OCI-M2 (cell line): ENCODE data around the gene ATF2.
"Not testable (repeated sequence)": the region's sequence is repeated elsewhere in the genome, so short reads cannot be mapped to it uniquely, and the experiment has no call there.

ENCODE experiments used
- DNase-seq: peaks from one replicate; lab custom pipeline; 2025; ENCODE audit not compliant: unreplicated experiment; lab: John Stamatoyannopoulos, UW

The ATF2 gene

DNA sequence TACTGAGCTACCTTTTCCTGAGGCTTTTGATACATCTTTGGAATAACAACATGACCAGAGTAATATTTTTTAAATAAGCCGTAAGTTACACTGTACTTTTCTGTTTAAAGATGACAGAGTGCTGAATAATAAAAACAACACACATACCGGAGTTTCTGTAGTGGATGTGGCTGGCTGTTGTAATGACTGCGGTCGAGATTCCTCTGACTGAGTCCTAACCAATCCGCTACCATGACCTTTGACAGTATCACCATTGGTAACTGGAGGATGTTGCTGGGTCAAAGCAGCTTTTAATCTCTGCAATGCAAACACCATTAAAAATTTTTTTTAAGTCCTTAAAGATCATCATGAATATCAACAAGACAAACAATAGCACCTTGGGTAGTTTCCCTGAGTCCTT is 70.7 kb downstream of the ATF2 start:
- DNase-seq = no peak

DNA sequence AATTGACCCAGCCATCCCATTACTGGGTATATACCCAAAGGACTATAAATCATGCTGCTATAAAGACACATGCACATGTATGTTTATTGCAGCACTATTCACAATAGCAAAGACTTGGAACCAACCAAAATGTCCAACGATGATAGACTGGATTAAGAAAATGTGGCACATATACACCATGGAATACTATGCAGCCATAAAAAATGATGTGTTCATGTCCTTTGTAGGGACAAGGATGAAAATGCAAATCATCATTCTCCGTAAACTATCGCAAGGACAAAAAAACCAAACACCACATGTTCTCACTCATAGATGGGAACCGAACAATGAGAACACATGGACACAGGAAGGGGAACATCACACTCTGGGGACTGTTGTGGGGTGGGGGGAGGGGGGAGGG is 83.9 kb downstream of the ATF2 start:
- not testable (repeated sequence) for DNase-seq

DNA sequence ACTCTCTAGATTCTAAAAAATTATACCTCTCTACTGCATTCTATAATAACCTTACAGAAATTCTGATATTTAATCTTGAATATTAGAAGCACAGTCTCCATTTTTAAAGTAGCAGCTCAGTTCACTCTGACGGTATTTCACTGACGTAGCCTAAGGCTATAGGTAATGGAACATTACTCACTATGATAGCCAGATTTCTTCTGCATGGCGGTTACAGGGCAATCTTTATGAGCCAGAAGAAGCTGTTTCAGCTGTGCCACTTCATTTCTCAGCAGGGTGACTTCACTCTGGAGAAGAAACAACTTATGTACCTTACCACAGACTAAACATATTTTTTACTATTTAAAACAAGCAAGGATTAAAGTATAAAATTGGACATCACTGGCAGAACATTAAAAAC is 87.5 kb downstream of the ATF2 start:
- DNase-seq = no peak

DNA sequence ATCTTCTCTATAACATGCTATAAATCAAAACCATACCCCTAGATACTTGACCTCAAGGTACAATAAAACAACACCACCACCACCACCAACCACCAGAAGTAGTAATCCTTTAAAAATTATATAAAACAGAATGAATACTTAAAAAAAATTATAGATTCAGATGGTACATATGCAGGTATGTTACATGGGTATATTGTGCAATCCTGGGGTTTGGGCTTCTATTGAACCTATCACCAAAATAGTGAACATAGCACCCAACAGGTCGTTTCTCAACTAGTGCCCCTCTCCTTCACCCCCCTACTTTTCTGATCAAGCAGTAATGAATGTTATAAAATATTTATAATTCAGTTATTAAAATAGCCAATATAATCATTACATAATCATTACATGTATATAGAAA is 91.7 kb downstream of the ATF2 start:
- DNase-seq = no peak

DNA sequence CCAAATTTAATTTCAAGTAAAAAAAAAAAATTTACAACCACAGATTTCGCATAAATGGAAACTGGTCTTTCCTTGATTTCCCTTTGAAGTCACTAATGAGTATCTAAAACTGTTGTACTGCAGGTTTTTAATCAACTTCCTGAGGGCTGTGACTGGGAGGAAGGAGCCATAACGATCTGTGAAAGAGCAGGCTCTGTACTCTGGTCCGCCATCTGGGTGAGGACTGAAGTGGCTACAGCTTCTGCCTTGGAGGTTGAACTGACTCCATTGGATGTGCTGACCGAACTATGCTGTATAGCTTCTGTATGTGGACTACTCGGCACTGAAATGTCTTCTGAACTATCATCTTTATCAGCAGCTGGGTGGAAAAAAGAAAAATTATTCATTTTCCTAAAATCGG is 93.5 kb downstream of the ATF2 start:
- no peak for DNase-seq

DNA sequence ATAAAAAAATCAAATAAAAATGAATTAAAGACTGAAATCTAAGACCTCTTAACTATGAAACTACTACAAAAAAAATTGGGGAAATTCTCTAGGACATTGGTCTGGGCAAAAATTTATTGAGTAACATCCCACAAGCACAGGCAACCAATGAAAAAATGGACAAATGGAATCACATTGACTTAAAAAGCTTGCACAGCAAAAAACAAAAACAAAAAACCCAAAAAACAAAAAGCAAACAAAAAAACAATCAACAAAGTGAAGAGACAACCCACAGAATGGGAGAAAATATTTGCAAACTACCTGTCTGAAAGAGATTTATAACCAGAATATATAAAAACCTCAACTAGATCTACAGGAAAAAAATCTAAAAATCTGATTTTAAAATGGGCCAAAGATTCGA is 99.5 kb downstream of the ATF2 start:
- no peak for DNase-seq

DNA sequence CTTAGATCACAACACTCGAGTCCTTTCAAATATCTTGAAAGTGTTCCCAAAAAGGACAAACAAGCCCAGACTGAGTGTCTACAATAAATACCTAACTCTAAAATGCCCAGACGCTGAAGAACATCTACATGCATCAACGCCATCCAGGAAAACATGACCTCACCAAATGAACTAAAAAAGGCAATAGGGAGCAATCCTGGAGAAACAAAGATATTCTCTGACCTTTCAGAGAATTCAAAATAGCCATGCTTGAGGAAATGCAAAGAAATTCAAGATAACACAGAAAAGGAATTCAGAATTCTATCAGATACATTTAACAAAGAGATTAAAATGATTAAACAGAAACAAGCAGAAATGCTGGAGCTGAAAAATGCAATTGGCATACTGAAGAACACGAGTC is 101.6 kb downstream of the ATF2 start:
- DNase-seq = no peak

DNA sequence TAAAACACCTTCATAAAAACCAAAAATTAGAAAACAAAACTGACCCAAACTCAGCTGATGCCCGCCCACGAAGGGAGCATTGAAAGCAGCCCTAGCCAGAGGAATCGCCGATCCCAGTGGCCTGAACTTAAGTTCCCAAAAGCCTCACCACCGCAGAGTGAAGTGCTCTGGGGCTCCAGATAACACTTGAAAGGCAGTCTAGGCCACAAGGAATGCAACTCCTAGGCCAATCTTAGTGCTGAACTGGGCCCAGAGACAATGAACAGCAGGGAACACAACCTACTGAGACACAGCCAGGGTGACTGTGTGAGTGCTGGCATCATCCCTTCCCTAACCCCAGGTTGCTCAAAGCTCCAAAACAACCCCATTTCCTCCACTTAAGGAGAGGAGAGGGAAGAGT is 103.2 kb downstream of the ATF2 start:
- no peak for DNase-seq

DNA sequence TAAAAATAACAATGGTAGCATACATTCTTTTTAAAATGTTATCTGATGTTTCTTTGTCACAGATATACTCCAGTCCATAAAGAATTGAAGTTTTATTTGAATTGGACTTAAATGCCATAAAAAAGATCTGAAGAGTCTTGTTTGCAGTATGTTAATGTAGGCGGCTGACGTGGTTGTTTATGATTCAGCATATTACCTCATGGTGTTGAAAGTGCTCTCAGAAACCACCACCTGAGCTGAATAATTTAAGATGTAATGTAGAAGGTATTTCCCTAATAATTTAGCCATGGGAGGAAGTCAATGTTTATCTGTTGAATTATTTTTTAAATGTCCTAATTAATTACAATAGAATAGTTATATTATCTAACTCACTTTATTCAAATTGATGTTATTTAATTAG is 104.3 kb downstream of the ATF2 start:
- DNase-seq = no peak

DNA sequence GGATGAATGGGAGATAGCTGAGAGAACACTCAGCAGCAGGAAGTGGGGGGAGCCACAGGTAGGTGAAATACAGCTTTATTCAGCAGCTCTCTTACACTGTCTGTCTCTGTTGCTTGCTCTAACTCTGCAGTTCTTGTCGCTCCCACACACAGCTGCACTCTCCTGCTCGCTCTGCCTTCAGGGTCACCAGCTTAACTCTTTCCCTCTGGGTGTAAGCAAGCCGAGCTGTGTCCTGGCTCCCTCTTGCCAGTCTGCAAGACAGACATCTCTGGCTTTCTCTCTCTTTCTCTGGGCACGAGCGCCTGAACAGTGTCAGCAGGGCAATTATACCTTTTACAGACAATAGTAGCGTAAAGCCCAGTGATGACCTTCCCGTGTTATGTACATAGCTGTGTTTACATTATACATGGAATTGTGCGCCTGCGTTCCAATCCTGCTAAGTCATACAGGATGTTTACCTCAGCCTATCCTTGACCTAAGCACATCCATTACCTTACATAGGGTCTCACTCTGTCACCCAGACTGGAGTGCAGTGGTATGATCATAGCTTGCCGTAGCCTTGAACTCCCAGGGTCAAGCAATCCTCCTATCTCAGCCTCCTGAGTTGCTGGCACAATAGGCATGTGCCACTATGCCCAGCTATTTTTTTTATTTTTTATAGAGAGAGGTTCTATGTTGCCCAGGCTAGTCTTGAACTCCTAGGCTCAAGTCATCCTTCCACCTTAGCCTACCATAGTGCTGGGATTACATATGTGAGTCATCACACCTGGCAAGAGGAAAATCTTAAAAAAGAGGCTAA is 105.0 kb downstream of the ATF2 start:
- no peak for DNase-seq

DNA sequence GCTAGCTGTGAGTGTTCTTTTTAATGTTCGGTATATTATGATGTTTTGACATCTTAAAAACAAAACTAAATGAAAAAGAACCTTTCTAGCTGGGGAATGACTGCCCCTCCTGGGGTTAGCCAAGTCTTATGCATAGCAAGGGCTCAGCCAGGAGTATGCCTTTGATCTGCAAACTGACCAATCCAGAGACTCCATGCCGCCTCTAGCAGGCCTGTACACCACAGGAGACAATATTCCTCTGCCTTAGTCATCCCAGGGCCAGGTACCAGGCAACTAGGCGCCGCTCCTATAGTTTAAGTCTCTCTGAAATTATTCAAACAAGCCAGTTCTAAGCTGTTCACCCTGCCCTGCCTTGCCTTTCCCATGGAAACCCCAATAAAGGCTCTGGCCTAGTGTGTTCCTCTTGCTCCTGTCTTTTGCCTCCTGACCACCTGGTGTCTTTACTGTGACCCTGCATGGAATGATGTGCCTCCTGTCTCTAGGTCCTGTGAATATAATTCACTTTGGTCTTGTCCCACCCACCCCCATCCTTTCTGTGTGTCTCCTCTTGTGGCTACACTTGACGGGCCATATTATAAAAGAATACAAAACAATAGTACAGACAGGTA is 110.8 kb downstream of the ATF2 start:
- no peak for DNase-seq

DNA sequence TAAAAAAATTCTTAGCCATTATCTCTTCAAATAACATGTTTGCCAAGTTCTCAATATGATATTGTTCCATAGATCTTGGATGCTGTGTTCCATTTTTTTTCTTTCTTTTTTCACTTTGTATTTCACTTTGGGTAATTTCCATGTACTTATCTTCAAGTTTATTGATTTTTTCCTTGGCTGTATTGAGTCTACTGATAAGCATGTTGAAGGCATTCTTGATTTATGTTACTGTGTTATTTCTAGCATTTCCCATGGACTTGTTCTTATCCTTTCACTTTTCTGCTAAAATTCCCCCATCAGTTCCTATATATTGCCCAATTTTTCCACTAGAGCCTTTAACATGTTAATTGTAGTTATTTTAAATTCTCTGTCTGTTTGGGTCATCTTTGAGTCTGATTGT is 112.0 kb downstream of the ATF2 start:
- no peak for DNase-seq

DNA sequence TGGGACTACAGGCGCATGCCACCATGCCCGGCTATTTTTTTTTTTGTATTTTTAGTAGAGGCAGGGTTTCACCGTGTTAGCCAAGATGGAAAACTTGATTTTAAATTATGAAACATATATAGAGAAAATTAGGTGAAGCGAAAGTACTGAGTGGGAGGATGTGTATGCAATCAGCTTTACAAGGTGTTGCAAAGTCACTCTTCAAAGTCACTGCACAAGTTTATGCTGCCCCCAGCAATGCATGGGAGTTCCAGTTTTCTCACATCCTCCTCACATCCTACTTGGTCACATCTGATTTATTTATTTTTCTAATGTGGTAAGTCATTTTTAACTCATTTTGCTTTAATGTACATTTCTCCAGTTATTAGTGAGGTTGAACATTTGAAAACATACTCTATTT is 113.7 kb downstream of the ATF2 start:
- DNase-seq = no peak

DNA sequence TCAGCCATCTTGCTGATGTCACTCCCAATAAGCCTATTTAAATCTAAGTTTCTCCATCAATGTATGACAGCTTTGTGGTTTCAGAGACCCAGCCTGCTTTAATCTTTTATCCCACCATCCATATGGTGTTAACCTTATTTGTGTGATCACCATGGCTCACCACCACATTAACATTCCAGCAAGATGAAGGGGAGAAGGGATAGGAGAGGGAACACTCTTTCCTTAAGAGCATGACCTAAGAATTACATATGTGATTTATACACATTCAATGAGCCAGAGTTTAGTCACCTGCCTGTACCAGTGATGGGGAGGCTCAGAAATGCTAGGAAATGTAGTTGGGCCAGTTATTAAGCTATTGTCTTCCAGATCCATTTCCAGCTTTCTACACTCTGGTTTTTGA is 118.3 kb downstream of the ATF2 start:
- DNase-seq = no peak

DNA sequence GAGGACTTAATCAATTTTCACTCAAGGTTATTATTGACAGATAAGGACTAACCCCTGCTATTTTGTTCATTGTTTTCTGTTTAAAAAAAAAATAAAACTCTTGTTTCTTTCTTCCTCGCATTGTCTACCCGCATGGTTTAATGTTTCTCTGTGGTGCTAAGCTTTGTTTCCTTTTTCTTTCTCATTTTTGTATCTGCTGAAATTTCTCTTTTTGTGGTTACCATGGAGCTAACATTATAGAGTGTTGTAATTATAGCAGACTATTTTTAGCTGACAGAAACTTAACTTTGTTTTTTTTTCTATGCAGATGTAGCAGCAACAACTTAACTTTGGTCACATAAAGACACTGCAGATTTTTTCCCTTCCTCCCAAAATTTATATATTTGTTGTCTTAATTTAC is 119.7 kb downstream of the ATF2 start:
- DNase-seq = no peak

DNA sequence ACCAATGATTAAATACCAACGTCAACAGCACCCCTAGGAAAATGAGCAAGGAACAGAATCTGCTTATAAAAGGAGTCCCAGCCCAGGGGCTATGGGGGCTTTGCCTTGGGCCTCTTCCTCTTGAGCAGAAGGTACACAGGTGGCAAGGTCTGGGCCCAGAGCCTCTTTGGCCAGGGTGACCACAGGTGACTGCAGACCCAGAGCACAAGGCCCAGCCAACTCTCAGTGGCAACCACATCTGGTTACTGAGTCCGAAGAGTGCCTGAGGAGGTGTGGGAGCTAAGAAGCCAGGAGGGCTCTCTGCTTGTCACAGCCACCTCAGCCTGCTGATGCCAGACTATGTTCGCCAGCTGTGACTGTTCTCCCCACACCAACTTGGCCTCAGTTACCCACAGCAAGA is 128.5 kb downstream of the ATF2 start:
- DNase-seq = no peak

DNA sequence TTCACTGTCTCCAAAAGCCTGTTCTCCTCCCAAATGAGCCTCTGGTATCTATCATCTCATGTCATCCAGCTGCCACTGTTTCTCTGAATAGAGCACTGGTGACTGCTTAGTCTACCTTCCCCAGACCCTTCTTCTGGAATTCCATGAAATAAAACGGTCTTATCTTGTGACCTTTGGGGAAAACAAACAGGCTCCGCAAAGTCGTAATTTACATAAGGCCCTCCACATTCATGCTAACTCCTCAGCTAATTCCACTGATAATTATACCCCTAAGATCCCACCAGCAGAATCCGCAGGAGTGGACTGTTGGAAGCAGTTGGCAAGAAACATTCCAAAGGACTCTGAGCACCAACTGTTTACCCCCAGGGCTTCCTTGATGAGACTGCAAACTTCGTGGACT is 129.0 kb downstream of the ATF2 start:
- no peak for DNase-seq

DNA sequence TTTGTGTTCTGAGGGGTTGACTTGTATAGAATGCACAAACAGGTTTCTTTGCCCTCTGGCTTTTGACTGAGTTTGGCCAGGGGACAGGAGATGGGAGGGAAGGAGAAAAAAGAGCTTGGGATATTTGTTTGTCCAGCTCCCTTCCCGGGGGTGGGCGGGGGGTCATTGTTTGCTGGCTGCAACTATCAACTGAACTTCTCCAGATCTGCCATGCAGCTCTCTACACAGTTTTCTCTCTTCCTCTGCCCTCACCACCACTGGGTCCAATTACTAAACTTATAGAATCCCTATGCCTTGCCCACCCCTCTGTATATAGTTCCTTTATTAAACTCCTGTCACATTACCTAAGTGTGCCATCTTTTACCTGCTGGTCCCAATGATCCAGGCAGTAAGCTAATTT is 130.1 kb downstream of the ATF2 start:
- no peak for DNase-seq

DNA sequence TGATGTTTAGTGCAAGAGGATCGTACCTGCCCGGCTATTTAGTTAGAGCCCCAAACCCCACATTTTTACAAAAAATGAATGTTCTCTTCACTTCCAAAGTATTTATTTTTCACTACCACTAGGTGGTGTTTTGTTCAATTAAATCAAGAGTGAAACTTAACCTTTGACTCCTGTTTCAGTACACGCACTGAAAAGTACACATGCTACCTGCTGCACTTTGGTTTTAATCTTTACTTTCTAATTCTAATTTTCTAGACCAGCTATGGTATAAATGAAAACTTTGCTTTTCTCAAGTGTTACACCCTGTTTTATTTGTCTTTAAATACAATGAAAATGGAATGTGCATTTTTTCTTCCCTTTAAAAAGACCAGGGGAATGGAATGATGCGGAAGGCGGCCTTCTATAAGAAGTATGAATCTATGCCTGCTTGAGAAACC is 131.4 kb downstream of the ATF2 start:
- DNase-seq = peak; percentile 17

DNA sequence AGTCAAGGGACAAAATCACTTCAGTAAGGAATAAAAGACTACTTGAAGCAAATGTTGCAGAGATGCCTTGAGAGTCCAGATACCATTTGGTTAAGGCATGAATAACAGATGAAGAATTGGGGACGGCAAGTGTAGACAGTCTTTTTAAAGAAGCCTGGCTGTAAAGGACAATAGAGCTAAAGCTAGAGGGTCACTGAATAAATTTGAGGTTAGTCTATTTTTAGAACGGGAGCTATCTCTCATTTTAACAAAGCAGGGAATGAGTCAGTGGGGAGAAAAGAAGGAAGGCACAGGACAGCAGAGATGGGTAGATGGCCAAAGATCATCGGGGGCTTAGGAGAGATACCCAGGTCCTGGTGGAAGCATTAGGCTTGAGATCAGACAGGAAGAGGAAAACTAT is 132.2 kb downstream of the ATF2 start:
- no peak for DNase-seq

DNA sequence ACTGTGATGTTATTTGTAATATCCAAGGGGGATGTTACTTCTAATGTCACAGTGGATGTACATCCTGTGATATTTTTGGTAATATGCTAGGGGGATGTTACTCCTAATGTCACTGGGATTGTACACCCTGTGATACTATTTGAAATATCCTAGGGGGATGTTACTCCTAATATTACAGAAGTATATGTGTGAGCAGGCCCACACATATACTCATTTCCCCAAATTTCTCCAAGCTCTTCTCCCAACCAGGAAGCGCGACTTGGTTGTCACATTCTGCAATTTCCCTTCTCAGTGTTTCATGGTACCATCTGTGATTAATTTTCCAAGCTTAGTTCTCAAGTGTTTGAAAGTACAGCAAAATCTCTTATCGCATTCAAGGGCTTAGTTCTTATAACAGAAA is 133.3 kb downstream of the ATF2 start:
- DNase-seq = no peak

DNA sequence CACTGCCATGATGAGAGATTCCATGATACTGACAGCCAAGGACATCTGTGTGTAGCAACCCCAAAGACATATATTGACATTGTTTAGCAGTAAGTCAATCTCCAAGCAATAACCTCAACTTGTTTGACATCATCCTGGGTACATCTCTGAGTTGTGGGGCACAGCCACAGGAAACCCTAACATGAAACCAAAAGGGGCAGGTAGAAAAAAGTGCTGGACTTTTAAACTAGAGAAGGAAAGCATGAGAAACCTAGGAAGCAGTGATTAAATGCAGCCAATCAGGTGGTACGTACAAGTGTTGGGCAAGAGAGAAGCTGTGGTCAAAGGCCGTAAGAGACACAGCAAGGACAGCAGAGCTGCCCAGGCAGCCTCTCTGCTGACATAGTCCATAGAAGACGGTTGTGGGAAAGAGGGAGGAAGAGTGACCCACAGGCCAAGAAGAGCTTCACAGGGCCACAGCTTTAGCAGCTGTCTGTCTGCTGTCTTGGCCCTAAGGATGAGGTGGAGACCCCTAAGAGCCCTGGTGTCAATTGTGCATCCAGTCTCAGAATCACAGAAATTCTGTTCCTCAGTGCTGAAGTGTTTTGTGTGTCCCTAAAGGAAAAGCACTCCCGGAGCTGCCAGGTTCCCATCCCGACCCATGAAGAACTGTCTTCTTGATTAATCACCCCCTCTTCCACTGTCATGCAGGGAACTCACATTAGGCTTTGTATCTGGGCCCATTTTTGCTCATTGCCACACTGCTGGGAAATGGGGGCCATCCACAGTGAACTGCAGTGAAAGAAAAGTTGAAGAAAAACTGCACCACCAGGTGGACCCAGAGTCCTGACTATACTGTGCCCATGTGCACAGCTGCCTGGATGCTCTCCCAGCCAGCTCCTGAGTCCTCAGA is 137.4 kb downstream of the ATF2 start:
- DNase-seq = no peak
